NCI-H2196 (cell line): Measurements from ENCODE around the gene PANK4.

ENCODE experiments used
- DNase-seq: peaks from one replicate; lab custom pipeline; 2025; ENCODE audit not compliant: unreplicated experiment; lab: John Stamatoyannopoulos, UW

Gene PANK4

DNA sequence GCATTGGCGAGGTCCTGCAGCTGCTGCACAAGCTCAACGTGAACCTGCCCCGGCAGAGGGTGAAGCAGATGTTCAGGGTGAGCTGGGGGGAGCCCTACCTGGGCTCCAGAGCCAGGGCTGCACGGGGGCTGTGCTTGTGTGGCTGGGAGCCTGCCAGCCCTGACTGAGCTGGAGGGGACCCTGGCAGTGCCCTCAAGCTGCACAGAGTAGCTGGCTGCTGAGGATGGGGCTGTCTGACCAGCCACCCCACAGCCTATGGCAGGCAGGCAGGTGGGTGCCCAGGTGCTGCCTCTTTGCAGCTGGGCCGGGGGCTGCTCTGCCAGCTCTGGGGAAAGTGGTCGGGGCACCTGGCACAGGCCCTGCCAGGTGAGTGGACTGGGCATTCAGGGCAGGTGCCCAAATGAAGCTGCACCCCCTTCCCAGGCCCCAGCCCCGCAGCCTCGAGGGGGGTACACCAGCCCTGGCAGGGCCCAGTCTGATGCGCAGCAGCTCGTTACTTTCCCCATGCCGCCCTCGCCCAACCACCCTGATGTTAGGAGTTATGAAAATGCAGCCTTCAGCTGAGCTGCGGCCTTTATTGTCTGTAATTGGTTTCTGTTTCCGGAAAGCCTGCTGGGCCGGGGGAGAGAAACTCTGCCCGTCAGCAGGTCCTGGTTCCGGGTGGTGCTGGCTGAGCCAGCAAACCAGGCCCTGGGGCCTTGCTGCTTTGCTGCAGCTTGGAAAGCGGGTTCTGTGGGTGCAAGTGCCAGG is 46.0 kb downstream of the PANK4 start:
- no peak for DNase-seq

DNA sequence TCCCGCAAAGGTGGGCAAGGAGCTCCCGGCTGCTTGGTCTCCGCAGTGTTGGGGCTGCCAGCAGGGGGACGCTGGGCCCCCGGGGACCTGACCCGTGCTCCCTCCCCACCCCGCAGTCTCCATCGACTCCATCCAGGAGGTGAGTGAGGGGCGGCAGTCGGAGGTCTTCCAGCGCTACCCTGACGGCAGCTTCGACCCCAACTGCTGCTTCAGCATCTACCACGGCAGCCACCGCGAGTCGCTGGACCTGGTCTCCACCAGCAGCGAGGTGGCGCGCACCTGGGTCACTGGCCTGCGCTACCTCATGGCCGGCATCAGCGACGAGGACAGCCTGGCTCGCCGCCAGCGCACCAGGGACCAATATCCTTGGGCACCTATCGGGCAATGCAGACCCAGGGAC is 46.8 kb downstream of the PANK4 start:
- no peak for DNase-seq

DNA sequence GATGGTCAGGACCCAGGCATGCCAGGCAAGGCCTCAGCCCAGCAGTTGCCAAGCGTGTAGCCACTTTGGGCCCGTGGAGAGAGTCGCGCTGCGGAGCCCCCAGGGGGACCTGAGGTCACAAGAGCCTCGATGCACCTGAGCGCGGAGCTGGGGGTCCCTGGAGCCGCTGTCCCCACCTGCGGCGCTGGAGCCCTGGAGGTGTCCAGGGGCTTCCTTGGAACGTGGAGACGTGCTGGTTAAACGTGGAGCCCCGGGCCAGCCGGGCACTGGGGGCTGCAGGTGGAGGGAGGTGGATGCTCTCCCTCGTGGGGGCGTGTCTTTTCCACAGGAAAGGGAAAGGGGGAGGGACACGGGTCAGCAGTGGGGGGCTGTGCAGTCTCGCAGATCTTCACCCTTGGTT is 47.2 kb downstream of the PANK4 start:
- no peak for DNase-seq

DNA sequence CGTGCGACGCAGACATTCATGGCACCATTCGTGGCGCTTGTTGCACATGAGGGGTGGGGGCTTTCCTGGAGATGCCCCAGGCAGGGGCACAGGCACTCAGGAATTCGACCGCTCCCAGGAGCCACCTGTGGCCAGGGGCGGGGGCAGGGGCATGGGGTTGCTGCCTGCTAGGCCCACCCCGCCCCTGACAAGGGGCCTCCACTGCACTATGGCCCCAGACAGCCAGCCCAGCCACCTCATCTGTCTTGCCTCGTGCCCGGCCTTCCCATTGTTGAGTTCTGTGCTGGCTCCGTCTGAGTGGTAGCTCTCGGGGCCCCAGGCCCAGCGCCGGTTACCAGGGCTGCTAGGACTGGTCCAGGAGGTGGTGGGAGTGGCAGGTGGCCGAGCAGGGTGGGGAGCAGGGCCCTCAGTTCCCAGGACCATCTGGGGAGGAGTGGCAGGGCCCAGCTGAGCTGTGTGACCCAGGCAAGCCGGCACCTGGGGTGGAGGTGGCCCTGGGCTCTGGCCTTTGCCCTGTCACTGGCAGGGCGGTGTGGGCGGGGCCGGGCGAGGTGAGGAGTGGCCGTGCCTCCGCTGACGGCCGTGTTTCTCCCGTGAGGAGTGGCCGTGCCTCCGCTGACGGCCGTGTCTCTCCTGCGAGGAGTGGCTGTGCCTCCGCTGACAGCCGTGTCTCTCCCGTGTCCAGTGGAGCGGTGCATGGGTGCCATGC is 48.5 kb downstream of the PANK4 start:
- DNase-seq: no peak

DNA sequence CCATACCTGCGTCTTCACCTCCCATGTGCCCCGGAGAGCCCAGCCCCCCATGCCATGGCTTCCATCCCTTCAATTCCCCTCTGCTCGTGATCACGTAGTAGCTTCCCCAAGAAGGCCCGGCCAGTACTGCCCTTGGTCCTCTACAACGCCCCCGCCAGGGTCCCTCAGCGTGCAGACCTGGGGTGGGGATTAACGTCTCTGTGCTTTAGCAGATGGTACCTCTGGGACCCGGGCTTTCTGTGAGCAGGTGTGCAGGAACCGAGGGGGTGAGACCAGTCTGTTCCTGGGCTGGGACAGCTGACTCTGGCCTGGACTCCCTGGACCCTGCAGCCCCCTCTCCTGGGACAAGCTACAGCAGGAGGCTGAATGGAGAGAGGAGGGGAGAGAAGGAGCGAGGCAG is 49.1 kb downstream of the PANK4 start:
- DNase-seq: no peak

DNA sequence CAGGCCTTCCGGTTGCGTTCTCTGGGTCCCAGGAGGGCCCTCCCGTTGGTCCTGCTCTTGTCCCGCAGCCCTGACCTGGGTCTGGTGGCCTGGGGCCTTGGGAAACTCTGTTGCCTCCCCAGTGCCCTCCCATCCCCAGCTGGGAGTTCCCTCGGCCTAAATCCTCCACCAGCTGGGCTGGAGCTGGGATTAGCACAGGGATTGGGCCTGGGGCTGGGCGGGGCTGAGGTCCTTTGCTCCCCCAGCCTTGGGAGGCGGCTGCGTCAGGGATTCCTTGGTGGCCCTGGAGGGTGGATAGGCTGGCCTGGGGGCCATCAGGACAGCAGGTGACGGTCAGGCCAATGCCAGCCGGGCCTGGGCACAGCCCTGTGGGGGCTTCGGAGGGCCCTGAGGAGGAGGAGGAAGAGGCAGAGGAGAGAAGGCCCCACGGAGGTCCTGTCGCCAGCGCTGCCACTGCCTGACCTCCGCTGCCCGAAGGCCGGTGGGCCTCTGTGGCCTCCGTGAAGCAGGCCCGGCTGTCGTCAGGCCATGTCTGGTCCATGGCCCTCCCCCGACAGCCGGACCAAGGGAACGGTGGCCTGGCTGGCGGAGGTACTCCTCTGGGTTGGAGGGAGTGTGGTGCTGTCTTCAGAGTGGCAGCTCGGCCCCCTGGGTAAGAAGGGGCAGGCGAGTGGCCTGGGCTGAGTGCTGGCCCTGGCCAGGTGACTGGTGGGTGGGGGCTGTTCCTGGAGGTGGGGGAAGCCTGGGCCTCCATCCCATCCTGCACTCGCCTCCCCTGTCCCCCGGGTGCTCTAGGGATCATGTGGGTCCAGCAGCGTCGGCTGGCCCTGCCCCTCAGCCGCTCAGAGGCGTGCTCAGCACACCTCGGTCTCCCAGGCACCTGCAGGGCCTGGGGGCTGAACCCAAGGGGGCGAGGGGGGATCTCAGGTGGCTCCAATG is 50.1 kb downstream of the PANK4 start, which contains the start of gene PLCH2:
Gene PLCH2, plus strand, starts transcription at position 229 of the 939 bp plus-strand sequence. Its CDS starts 300 bp downstream, at position 529.
- DNase-seq: no peak

DNA sequence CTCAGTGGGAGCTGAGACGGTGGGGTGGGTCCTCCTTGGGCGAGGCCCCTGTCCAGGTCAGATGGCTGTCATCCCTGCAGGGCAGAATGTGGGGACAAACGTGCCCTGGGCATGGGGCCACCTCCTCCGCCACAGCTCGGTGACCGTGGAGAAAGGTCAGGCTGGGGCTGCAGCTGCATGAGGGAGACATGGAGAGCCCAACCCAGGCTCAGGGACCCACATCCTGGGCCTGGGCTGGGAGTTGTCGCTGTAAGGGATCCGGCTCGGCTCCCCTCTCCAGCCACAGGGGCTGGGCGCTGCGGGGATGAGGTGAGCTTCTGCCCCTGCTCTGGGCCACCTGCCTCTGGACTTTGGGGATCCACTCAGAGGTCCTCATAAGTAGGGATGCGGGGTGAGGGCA is 50.8 kb downstream of the PANK4 start:
- no peak for DNase-seq

DNA sequence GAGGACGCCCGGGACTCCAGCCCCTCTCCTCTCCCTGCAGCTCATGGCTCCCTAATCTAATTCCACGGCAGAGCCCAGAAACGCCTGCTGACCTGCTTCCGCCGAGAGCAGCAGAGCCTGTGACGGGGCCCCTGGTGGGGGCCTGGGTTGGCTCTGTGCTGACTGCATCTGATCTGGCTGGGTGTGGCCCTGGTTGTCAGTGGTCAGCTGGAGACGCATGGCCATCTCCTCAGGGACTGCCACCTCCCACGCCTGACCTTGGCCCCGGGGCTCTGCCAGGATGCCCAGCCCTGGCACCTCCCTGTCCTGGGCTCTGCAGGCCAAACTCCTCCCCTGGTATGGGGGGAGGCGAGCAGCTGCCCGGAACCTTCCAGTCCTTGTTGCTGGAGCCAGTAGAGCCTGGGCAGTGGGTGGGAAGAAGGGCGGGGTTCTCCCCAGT is 51.4 kb downstream of the PANK4 start:
- no peak for DNase-seq

GRCh38 chr1:2474104-2474844 is 52.1 kb downstream of the PANK4 start:
- DNase-seq: no peak

DNA sequence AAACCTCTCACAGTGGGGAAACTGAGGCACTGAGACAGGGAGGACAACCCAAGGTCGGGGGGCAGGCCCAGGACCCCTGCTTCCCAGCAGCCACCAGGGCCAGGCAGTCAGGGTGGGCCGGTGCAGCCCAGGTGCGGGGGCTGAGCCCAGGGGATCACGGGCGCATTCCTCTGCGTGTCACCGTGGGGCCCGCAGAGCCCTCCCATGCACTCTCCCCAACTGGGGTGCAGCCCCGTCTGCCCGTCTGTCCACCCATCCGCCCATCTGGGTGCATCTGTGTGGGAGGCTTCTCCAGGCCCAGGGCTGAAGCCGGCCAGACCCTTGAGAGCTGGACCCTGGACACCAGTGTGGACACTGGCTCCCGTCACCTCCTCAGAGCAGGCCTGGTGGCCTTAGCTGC is 53.2 kb downstream of the PANK4 start:
- no peak for DNase-seq

- DNase-seq: no peak
These were observed 53.7 kb downstream of the PANK4 start for GRCh38 chr1:2472561-2473177.

DNA sequence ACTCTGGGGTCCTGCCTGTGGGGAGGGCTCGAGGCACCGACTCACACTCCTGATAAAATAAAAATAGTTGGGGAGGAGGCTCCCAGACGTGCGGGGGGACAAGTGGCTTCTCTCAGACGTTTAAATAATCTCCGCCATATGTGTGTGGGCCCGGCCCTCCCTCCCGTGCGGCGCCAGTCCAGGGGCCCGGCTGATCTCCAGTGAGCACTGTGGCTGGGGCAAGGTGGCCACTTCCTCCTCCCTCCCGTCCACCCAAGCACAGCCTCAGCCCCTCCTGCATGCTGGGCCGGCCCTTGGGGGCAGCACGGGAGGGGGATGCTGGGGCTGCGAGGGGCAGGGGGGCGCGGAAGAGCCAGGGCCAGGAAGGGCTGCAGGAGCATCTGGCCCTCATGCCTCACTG is 54.3 kb downstream of the PANK4 start:
- DNase-seq: no peak

GRCh38 chr1:2471587-2472001 is 54.8 kb downstream of the PANK4 start:
- DNase-seq: no peak

- no peak for DNase-seq
These were observed 55.3 kb downstream of the PANK4 start for GRCh38 chr1:2471159-2471471.

GRCh38 chr1:2470290-2471158 is 55.9 kb downstream of the PANK4 start:
- DNase-seq: no peak

- no peak for DNase-seq
These were observed 57.1 kb downstream of the PANK4 start for GRCh38 chr1:2469103-2469940.

DNA sequence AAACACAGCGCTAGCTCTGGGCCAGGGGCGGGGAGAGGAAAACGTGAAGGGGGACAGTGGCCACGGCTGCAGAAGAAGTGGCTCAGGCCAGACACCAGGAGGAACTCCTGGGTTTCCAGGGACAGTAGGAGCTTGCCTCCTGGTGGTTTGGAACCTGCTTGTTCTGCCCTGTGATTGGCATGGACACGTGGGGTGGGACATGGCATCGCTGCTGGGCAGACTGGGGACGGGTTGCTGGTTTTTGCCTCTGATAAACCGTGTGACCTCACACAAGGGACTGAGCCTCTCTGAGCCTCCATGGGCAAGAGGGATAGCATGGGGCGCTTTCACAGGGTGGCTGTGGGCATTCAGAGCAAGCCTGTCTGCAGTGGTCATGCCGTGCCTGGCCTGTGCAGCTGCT is 57.9 kb downstream of the PANK4 start:
- DNase-seq: no peak

DNA sequence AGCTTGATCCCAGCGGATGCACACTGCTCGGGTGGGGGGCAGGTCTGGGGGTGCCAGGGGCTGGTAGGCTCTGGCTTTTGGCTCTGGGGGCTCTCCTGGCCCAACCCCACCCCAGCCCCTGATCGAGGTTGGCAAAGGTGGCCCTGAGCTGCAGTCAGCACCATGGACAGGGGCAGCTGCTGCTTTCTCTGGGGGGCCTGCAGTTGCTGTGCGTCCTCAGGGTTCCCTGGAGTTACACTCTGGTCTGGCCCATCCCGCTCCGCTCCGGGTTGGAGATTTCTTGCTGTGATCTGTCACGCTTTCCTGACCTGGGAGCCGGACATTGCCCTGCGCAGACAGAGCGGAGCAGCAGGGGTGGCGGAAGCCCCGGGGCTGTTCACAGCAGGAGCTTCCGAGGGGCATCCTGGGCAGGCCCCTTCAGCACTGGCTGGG is 58.3 kb downstream of the PANK4 start:
- no peak for DNase-seq
